Lung (tissue), 12 donors: ENCODE results near the gene MEST. TPM values are rescaled to one million over a fixed set of nuclear protein-coding genes. Genes with fewer than 3 reads are reported as not detected.

Source experiments
- ATAC-seq: fragments of 200-7000 bp; cut with Tn5 transposase; one replicate; pipeline ENCODE4 v1.9.1; 2020; ENCODE audit warnings: moderate number of reproducible peaks; ENCODE audit not compliant: insufficient read depth, low FRiP score
- DNase-seq, 3 donors: peaks; one replicate each; pipeline ENCODE4 v3.0.0-alpha.2; 2013 to 2017
- H3K27ac ChIP-seq, 2 donors: one replicate each; pipeline ENCODE4 v1.5.1; 2013; ENCODE audit warnings: mild to moderate bottlenecking in 2 of 2, moderate library complexity in 2 of 2, control low read depth in 1 of 2, inconsistent platforms in 1 of 2, low read depth in 1 of 2, low read length in 1 of 2
- H3K27me3 ChIP-seq, 3 donors: one replicate each; pipeline ENCODE4 v1.5.1; 2013; ENCODE audit warnings: low read length in 2 of 3; ENCODE audit not compliant: control insufficient read depth in 3 of 3, insufficient read depth in 3 of 3
- H3K36me3 ChIP-seq, 4 donors: one replicate each; pipeline ENCODE4 v1.5.1; 2013; ENCODE audit warnings: low read length in 4 of 4, mild to moderate bottlenecking in 1 of 4, moderate library complexity in 1 of 4; ENCODE audit not compliant: control insufficient read depth in 4 of 4, insufficient read depth in 4 of 4
- H3K4me1 ChIP-seq, 5 donors: one replicate each; pipeline ENCODE4 v1.5.1; 2013; ENCODE audit warnings: low read length in 5 of 5, mild to moderate bottlenecking in 2 of 5, moderate library complexity in 1 of 5; ENCODE audit not compliant: control insufficient read depth in 5 of 5, insufficient read depth in 5 of 5
- H3K4me3 ChIP-seq: one replicate; pipeline ENCODE4 v1.5.1; 2013; ENCODE audit warnings: mild to moderate bottlenecking, control low read depth, moderate library complexity
- H3K9ac ChIP-seq, 2 donors: one replicate each; pipeline ENCODE4 v1.5.1; 2013; ENCODE audit warnings: low read length in 2 of 2, control low read depth in 1 of 2; ENCODE audit not compliant: insufficient read depth in 1 of 2
- H3K9me3 ChIP-seq, 4 donors: one replicate each; pipeline ENCODE4 v1.5.1; 2013; ENCODE audit warnings: low read length in 3 of 4, mild to moderate bottlenecking in 1 of 4, moderate library complexity in 1 of 4; ENCODE audit not compliant: control insufficient read depth in 4 of 4, insufficient read depth in 3 of 4
- WGBS, 2 donors: extraction: QIAGEN DNeasy Blood & Tissue Kit; methylation state at CpG; one replicate each; pipeline ENCODE4 v1.1.7; 2013; 5-methylcytosine and 5-hydroxymethylcytosine counted together
- polyA plus RNA-seq, 2 donors: library from polyadenylated mRNA; stranded (reverse); fragments of 200-250 nt; gene quantifications; one replicate each; pipeline ENCODE4 v1.2.1, GENCODE V29; 2013
- total RNA-seq, 2 donors: library from RNA; depleted of rRNA in 1 of 2; stranded (reverse); fragments of >200 nt in 1 of 2; gene quantifications; one replicate each; pipeline ENCODE4 v1.2.1, GENCODE V29; 2014 to 2021
- TF ChIP-seq, protein P1 (sequence below): IDR thresholded peaks from 2 replicates; pipeline ENCODE4 v1.5.1; 2012; ENCODE audit warnings: mild to moderate bottlenecking; ENCODE audit errors: control extremely low read depth, extremely low read depth
- donor health status: control.
- donor health status: control.
- donor health status: Bipolar disorder and iron deficiency.
- donor health status: healthy.
- donor health status: DM: yes; HTN: yes; CAD: no.

MEST gene
- total and polyA plus RNA-seq, 4 donors = 22.3 to 195 (median 69.5) TPM

DNA sequence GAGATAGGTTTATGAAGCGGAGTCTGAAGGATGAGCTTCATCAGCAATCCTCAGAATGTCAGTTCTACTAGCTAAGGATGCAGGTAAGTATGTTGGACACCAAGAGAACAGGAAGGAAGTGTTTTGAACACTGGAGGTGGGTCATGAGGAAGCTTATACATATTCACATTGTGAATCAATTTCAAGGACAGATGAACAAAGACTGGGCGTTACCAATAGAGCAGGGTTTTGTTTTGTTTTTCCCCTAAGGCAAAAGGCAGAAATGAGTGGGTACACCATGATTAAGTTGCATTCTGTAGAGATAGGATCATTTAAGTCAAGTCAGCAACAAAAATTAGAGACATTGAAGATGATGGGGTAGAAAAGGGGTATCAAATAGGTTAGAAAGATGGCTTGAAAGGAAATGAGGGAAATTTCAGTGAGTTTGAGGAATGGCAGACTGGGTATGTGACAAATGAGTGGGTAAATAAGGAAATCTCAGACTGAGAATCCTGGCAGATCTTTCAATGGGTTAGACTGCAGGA is 51.7 kb downstream of the MEST start:
- Histone ChIP-seq H3K9ac (no peak overlapping the region), H3K4me1 (peaks cover 0 to 3% (median 0%) of the 10 kb centered on the region in 5 donors), H3K36me3 (peaks cover 2 to 22% (median 15%) of the 10 kb centered on the region in 4 donors), H3K9me3 (no peaks in the 10 kb centered on the region), H3K27ac (no peak overlapping the region), H3K4me3 (no peak overlapping the region), H3K27me3 (no peaks in the 10 kb centered on the region)
- TF ChIP-seq, protein P1, sequence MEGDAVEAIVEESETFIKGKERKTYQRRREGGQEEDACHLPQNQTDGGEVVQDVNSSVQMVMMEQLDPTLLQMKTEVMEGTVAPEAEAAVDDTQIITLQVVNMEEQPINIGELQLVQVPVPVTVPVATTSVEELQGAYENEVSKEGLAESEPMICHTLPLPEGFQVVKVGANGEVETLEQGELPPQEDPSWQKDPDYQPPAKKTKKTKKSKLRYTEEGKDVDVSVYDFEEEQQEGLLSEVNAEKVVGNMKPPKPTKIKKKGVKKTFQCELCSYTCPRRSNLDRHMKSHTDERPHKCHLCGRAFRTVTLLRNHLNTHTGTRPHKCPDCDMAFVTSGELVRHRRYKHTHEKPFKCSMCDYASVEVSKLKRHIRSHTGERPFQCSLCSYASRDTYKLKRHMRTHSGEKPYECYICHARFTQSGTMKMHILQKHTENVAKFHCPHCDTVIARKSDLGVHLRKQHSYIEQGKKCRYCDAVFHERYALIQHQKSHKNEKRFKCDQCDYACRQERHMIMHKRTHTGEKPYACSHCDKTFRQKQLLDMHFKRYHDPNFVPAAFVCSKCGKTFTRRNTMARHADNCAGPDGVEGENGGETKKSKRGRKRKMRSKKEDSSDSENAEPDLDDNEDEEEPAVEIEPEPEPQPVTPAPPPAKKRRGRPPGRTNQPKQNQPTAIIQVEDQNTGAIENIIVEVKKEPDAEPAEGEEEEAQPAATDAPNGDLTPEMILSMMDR = no peak
- DNase-seq (no peak), ATAC-seq (no peak)
- 91 to 94% methylated on average over 2 of the region's 2 CpGs for WGBS, 2 donors

DNA sequence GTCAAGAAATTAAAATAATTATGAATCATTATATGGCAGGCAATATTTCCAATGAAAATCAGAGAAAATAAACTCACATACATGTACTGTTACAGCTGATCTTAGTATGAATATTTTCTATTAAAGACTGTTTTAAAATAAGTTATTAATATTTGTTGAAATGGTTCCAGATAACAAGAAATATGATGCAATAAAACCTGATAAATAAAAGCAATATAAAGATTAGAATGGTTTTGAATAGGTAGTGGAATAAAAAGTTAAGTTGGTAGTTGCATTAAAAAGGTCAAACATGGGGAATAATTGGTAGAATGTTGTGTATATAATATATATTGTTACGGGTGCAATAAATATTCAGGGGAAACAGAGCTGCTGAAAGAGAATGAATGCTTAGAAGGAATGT is 52.5 kb downstream of the MEST start:
- Histone ChIP-seq H3K27me3 (no peaks in the 10 kb centered on the region), H3K9me3 (no peaks in the 10 kb centered on the region), H3K4me3 (no peak overlapping the region), H3K36me3 (peaks cover 2 to 20% (median 13%) of the 10 kb centered on the region in 4 donors), H3K9ac (no peak overlapping the region), H3K27ac (no peak overlapping the region), H3K4me1 (peaks cover 0 to 3% (median 0%) of the 10 kb centered on the region in 5 donors)
- TF ChIP-seq, protein P1 = no peak
- ATAC-seq = no peak
- 100% methylated on average over 1 of the region's 1 CpG for WGBS, 2 donors
- DNase-seq = no peak

DNA sequence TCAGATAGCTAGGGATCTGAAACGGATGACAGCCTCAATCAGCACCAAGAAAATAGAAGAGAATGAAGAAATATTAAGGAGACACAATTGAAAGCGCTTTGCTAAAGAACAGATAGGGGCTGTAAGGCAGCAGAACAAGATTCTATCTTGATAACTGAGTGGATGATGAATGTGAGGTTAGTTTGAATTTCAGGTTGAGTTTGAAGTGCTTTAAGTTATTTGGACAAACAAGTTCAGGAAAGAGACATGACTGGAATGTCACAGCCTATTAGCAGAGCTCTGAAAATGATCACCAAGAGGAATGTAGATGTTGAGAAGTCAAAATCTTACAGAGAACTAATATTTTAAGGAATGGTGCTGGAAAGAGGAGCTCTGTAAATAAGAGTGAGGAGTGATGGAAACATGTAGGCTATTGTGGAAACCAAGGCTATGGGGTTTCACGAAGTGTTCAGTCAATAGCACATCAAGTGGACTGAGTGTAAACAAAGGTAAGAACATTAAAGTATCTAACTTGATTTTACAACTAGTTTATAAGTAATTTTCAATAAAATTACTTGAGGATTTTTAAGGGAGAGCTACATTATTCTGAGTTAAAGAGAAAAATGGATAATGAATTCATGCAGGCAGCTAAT is 61.6 kb downstream of the MEST start:
- 71 to 90% methylated on average over 3 of the region's 3 CpGs for WGBS, 2 donors
- Histone ChIP-seq H3K9me3 (no peaks in the 10 kb centered on the region), H3K36me3 (peaks cover 0 to 12% (median under 1%) of the 10 kb centered on the region in 4 donors), H3K4me1 (peaks cover 0 to 2% (median 0%) of the 10 kb centered on the region in 5 donors), H3K27me3 (no peaks in the 10 kb centered on the region), H3K27ac (no peak overlapping the region), H3K4me3 (no peak overlapping the region), H3K9ac (no peak overlapping the region)
- TF ChIP-seq, protein P1 = no peak
- ATAC-seq (no peak), DNase-seq (peak in 2 of 3 donors; percentile 18 to 24)
